HepG2 (cell line): ENCODE results near the gene MLLT10. TPM values are rescaled to one million over a fixed set of nuclear protein-coding genes. Genes with fewer than 3 reads are reported as not detected.

Experiments used
- ADNP ChIP-seq: sonication (generic); formaldehyde crosslinking; IDR thresholded peaks from 2 replicates; pipeline ENCODE4 v1.4.0; 2020; ENCODE audit warnings: missing genetic modification reagents
- ARHGAP35 ChIP-seq: sonication (generic); formaldehyde crosslinking; IDR thresholded peaks from 2 replicates; pipeline ENCODE4 v1.9.0; 2022; ENCODE audit warnings: mild to moderate bottlenecking, inconsistent platforms, moderate library complexity, missing genetic modification reagents, borderline replicate concordance
- ARID2 ChIP-seq: sonication (generic); formaldehyde crosslinking; IDR thresholded peaks from 2 replicates; pipeline ENCODE4 v1.8.1; 2022; ENCODE audit warnings: mild to moderate bottlenecking, missing genetic modification reagents, borderline replicate concordance
- CBX2 ChIP-seq, 2 experiments: fragments of 200-600 bp in 1 of 2; sonication (generic); formaldehyde crosslinking in 1 of 2; IDR thresholded peaks; 2 replicates each; pipeline versions ENCODE4 v1.7.0 to v1.8.1; 2018 to 2022; ENCODE audit warnings: low read depth in 2 of 2, low read length in 1 of 2, mild to moderate bottlenecking in 1 of 2, missing genetic modification reagents in 1 of 2
- CENPT ChIP-seq: sonication (generic); formaldehyde crosslinking; IDR thresholded peaks from 2 replicates; pipeline ENCODE4 v1.8.0; 2022; ENCODE audit warnings: low read depth, mild to moderate bottlenecking, moderate library complexity, missing genetic modification reagents
- GPN1 ChIP-seq: sonication (generic); formaldehyde crosslinking; IDR thresholded peaks from 2 replicates; pipeline ENCODE4 v1.5.1; 2020; ENCODE audit warnings: missing genetic modification reagents, borderline replicate concordance
- MEIS2 ChIP-seq: sonication (generic); formaldehyde crosslinking; IDR thresholded peaks from 2 replicates; pipeline ENCODE4 v1.9.0; 2021; ENCODE audit warnings: mild to moderate bottlenecking, missing genetic modification reagents
- MXD4 ChIP-seq: IDR thresholded peaks from 2 replicates; pipeline ENCODE4 v1.6.1; 2016; ENCODE audit warnings: mild to moderate bottlenecking, missing biosample characterization, missing genetic modification reagents
- POLR2AphosphoS5 ChIP-seq: IDR thresholded peaks from 2 replicates; pipeline ENCODE4 v1.6.1; 2012; ENCODE audit warnings: low read depth, low read length
- SALL2 ChIP-seq: sonication (generic); formaldehyde crosslinking; IDR thresholded peaks from 2 replicates; pipeline ENCODE4 v1.8.1; 2023; ENCODE audit warnings: mild to moderate bottlenecking, missing genetic modification reagents, inconsistent platforms
- SMAD3 ChIP-seq: sonication (generic); formaldehyde crosslinking; IDR thresholded peaks from 2 replicates; pipeline ENCODE4 v1.4.0; 2020; ENCODE audit warnings: missing genetic modification reagents
- SSRP1 ChIP-seq: IDR thresholded peaks from 2 replicates; pipeline ENCODE4 v1.6.1; 2016; ENCODE audit warnings: control low read depth
- TOPORS ChIP-seq: sonication (generic); formaldehyde crosslinking; IDR thresholded peaks from 2 replicates; pipeline ENCODE4 v1.8.0; 2023; ENCODE audit warnings: mild to moderate bottlenecking, missing genetic modification reagents
- ZFP82 ChIP-seq: sonication (generic); formaldehyde crosslinking; IDR thresholded peaks from 2 replicates; pipeline ENCODE4 v1.5.1; 2020; ENCODE audit warnings: mild to moderate bottlenecking, missing genetic modification reagents, borderline replicate concordance
- ZNF343 ChIP-seq: sonication (generic); formaldehyde crosslinking; IDR thresholded peaks from 2 replicates; pipeline ENCODE4 v1.4.0; 2020; ENCODE audit warnings: mild to moderate bottlenecking, missing genetic modification reagents
- ZNF430 ChIP-seq: sonication (generic); formaldehyde crosslinking; IDR thresholded peaks from 2 replicates; pipeline ENCODE4 v1.9.0; 2021; ENCODE audit warnings: mild to moderate bottlenecking, missing genetic modification reagents
- ZNF644 ChIP-seq: IDR thresholded peaks from 2 replicates; pipeline ENCODE4 v1.6.1; 2016; ENCODE audit warnings: low read depth
- ZNF7 ChIP-seq: IDR thresholded peaks from 2 replicates; pipeline ENCODE4 v1.6.1; 2016; ENCODE audit warnings: missing biosample characterization, missing genetic modification reagents
- ZNF75D ChIP-seq: sonication (generic); formaldehyde crosslinking; IDR thresholded peaks from 2 replicates; pipeline ENCODE4 v1.8.1; 2023; ENCODE audit warnings: missing genetic modification reagents, mild to moderate bottlenecking, borderline replicate concordance
- ZSCAN29 ChIP-seq: sonication (generic); formaldehyde crosslinking; conservative IDR thresholded peaks from 2 replicates; pipeline ENCODE4 v1.4.0; 2020; ENCODE audit warnings: mild to moderate bottlenecking, missing genetic modification reagents
- polyA plus RNA-seq, 8 experiments: library from polyadenylated mRNA; depleted of rRNA in 3 of 8; stranded (reverse) in 7 of 8; unstranded in 1 of 8; fragments of >200 nt; fragmentation: Illumina TruSeq in 4 of 8; extraction: Trizol in 4 of 8; gene quantifications; 2 replicates each; pipeline versions ENCODE4 v1.2.1 to v1.2.3, GENCODE V29; 2011 to 2016; ENCODE audit warnings: low read depth in 4 of 8, missing spikeins in 1 of 8, mixed read lengths in 1 of 8; ENCODE audit not compliant: insufficient read depth in 1 of 8
- total RNA-seq, 5 experiments: library from RNA; depleted of rRNA; stranded (reverse); fragments of >200 nt; fragmentation: Illumina TruSeq; extraction: Trizol; gene quantifications; 2 replicates each; pipeline ENCODE4 v1.2.3, GENCODE V29; 2016; ENCODE audit warnings: low read depth in 1 of 5
- TF ChIP-seq, protein P1 (sequence below): IDR thresholded peaks from 2 replicates; pipeline ENCODE4 v1.4.0; 2020; ENCODE audit warnings: mild to moderate bottlenecking, missing genetic modification reagents
- TF ChIP-seq, protein P2 (sequence below): sonication (generic); formaldehyde crosslinking; IDR thresholded peaks from 2 replicates; pipeline ENCODE4 v1.4.0; 2020; ENCODE audit warnings: low read depth, mild to moderate bottlenecking, missing genetic modification reagents
- TF ChIP-seq, protein P3 (sequence below): sonication (generic); formaldehyde crosslinking; conservative IDR thresholded peaks from 2 replicates; pipeline ENCODE4 v1.8.0; 2022; ENCODE audit warnings: low read depth, missing genetic modification reagents

The MLLT10 gene
- total and polyA plus RNA-seq, 2 of the 13 experiments (the other 11 are each of a cell fraction or from before 2014, with no cell fraction given), result 51.3 to 84.1 TPM

DNA sequence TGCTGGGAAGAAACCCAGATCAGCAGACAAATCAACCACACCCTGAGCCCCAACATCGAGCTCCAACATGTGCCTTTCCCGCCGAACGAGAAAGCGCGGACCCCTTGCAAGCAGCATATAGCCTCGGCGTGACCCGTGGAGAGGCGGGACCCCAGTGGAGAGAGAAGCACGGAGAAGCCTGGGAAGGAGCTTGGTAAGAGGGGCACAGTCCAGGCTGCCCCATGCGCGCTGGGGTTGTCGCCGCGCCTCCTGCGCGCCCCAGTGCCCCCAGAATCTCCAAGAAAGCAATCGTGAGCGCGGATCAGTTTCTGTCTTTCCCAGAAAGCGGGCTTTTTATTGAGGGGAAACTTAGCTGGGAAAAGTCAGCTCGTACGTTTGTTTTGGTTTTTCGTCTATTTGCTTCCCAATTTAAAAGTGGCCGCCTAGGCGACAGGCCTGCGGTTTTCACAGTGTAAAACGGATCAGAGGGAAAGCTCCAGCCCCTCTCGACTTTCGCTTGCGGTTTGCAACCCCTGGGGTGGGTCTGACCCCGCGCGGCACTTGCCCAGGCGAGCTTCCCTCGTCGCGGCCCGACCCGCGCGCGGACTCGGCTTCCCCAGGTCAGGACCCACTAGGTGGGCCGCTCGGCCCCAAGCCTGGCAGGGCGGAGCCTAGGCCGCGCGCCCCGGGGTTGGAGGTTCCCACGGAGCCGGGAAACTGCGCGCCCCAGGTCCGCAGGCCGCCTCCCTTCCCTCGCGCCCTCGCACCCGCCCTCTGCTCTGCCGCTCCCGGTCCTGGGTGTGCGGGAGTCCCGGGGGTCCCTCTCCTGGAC, 39.6 kb upstream of the MLLT10 start (continued):
- TF ChIP-seq, protein P1, sequence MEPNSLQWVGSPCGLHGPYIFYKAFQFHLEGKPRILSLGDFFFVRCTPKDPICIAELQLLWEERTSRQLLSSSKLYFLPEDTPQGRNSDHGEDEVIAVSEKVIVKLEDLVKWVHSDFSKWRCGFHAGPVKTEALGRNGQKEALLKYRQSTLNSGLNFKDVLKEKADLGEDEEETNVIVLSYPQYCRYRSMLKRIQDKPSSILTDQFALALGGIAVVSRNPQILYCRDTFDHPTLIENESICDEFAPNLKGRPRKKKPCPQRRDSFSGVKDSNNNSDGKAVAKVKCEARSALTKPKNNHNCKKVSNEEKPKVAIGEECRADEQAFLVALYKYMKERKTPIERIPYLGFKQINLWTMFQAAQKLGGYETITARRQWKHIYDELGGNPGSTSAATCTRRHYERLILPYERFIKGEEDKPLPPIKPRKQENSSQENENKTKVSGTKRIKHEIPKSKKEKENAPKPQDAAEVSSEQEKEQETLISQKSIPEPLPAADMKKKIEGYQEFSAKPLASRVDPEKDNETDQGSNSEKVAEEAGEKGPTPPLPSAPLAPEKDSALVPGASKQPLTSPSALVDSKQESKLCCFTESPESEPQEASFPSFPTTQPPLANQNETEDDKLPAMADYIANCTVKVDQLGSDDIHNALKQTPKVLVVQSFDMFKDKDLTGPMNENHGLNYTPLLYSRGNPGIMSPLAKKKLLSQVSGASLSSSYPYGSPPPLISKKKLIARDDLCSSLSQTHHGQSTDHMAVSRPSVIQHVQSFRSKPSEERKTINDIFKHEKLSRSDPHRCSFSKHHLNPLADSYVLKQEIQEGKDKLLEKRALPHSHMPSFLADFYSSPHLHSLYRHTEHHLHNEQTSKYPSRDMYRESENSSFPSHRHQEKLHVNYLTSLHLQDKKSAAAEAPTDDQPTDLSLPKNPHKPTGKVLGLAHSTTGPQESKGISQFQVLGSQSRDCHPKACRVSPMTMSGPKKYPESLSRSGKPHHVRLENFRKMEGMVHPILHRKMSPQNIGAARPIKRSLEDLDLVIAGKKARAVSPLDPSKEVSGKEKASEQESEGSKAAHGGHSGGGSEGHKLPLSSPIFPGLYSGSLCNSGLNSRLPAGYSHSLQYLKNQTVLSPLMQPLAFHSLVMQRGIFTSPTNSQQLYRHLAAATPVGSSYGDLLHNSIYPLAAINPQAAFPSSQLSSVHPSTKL (CRISPR knock-in tag), result no peak; the same call in 1 of the 2 replicates
- peak; percentile 52; the same call in 1 of the 2 replicates for TF ChIP-seq SALL2 (CRISPR knock-in tag)
- TF ChIP-seq ZNF430 (CRISPR knock-in tag), result no peak
- peak; percentile 95; the same call in 1 of the 2 replicates for TF ChIP-seq ARHGAP35 (CRISPR knock-in tag)
- TF ChIP-seq, protein P2, sequence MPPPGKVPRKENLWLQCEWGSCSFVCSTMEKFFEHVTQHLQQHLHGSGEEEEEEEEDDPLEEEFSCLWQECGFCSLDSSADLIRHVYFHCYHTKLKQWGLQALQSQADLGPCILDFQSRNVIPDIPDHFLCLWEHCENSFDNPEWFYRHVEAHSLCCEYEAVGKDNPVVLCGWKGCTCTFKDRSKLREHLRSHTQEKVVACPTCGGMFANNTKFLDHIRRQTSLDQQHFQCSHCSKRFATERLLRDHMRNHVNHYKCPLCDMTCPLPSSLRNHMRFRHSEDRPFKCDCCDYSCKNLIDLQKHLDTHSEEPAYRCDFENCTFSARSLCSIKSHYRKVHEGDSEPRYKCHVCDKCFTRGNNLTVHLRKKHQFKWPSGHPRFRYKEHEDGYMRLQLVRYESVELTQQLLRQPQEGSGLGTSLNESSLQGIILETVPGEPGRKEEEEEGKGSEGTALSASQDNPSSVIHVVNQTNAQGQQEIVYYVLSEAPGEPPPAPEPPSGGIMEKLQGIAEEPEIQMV (CRISPR knock-in tag), result no peak
- TF ChIP-seq GPN1 (CRISPR knock-in tag), result no peak
- peak; percentile 77 for TF ChIP-seq ARID2
- 0 out of 2 replicates have a peak, but pooled peaks have one; percentile 30 for TF ChIP-seq ZFP82 (CRISPR knock-in tag)
- no peak for TF ChIP-seq MEIS2 (CRISPR knock-in tag)
- TF ChIP-seq MXD4 (CRISPR knock-in tag), result peak; percentile 73
- TF ChIP-seq ZNF7, result no peak
- no peak for TF ChIP-seq ZSCAN29 (CRISPR knock-in tag)
- no peak for TF ChIP-seq ZNF644 (CRISPR knock-in tag)
- TF ChIP-seq, protein P3, sequence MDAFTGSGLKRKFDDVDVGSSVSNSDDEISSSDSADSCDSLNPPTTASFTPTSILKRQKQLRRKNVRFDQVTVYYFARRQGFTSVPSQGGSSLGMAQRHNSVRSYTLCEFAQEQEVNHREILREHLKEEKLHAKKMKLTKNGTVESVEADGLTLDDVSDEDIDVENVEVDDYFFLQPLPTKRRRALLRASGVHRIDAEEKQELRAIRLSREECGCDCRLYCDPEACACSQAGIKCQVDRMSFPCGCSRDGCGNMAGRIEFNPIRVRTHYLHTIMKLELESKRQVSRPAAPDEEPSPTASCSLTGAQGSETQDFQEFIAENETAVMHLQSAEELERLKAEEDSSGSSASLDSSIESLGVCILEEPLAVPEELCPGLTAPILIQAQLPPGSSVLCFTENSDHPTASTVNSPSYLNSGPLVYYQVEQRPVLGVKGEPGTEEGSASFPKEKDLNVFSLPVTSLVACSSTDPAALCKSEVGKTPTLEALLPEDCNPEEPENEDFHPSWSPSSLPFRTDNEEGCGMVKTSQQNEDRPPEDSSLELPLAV, result no peak
- no peak for TF ChIP-seq CBX2 (IDR thresholded peaks at IDR 0.05; ENCODE audit: low read depth, low read length)
- TF ChIP-seq CBX2 (CRISPR knock-in tag; IDR thresholded peaks at IDR 0.05; ENCODE audit: low read depth), result no peak
- 0 out of 2 replicates have a peak, but pooled peaks have one; percentile 3 for TF ChIP-seq POLR2AphosphoS5
- no peak for TF ChIP-seq ZNF75D (CRISPR knock-in tag)
- TF ChIP-seq TOPORS (CRISPR knock-in tag), result peak; percentile 86
- TF ChIP-seq ZNF343 (CRISPR knock-in tag), result no peak
- no peak for TF ChIP-seq ADNP (CRISPR knock-in tag)
- 0 out of 2 replicates have a peak, but pooled peaks have one; percentile 22 for TF ChIP-seq SSRP1 (CRISPR knock-in tag)
- TF ChIP-seq SMAD3 (CRISPR knock-in tag), result no peak
- TF ChIP-seq CENPT (CRISPR knock-in tag), result no peak
